Inflammatory macrophage treated with lipopolysaccharide for 4 hours (primary cell): ENCODE results near the gene FFAR1.

Experiments used
- DNase-seq: peaks from one replicate; pipeline ENCODE4 v3.0.0-alpha.2; 2020

The FFAR1 gene

DNA sequence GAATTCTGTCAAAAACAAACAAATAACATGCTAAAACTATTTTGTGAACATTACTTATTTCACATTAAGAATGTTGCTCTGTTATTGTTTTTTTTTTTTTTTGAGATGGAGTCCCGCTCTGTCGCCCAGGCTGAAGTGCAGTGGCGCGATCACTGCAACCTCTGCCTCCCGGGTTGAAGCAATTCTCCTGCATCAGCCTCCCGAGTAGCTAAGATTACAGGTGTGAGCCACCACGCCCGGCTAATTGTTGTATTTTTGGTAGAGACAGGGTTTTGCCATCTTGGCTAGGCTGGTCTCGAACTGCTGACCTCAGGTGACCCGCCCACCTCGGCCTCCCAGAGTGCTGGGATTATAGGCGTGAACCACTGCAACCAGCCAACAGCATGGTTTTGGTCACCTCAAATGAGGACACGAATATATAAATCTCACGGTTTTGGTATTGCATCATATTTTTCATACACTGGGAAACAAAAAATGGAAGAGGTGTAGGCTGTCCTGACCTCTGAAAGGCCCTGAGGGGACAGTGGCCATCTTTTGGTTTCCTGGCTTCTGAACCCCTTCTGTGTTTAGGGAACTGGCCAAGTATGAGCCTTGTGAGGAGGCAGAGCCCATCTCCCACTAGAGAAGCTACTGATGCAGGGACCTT, 48.7 kb downstream of the FFAR1 start:
- DNase-seq: no peak

DNA sequence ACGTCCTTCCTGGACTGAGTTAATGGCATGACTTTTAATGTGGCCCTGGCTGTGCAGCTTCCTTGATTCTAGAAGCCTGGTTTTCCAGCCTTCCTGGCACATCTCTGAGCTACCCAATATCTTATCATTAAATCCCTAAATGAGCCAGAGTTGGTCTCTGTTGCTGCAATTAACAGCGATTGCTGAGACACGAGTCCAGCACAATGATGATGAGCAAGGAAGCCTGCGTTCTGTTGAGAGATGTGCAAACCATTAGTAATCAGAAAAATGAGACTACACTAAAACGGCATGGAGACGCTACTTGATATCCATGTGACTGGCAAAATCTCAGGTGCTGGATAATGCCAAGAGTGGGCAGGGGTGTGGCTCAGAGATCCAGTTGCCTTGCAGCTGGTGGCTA, 49.4 kb downstream of the FFAR1 start:
- no peak for DNase-seq
